T-cell (primary cell): ENCODE results near the gene C1QTNF6. TPM values are rescaled to one million over a fixed set of nuclear protein-coding genes. Genes with fewer than 3 reads are reported as not detected.

Source experiments
- ATAC-seq, 4 experiments: fragments of 200-7000 bp in 3 of 4; fragments of 150-1000 bp in 1 of 4; cut with Tn5 transposase; replicated peaks in 1 of 4; 1 replicate in 3 of 4; 2 replicates in 1 of 4; pipeline ENCODE4 v1.10.0; 2021; ENCODE audit warnings: moderate library complexity in 3 of 4, mild to moderate bottlenecking in 2 of 4, moderate number of reproducible peaks in 1 of 4
- CTCF ChIA-PET, 2 donors: fragments of 300-600 bp; sonication (Branson Sonifier 250); formaldehyde crosslinking; loops; one replicate each; lab custom pipeline; 2022; ENCODE audit warnings: antibody characterized with exemption in 2 of 2; lab: Charles Lee
- POLR2A ChIA-PET, 2 donors: fragments of 300-600 bp; sonication (Branson Sonifier 250); formaldehyde crosslinking; loops; one replicate each; lab custom pipeline; 2022; ENCODE audit warnings: antibody characterized with exemption in 2 of 2; lab: Charles Lee
- DNase-seq, 35 experiments: peaks; one replicate each; pipeline versions ENCODE4 v3.0.0 to v3.0.0-alpha.2; 2013 to 2023
- H3K27ac ChIP-seq: one replicate; pipeline ENCODE4 v1.5.1; 2013; ENCODE audit warnings: low read length
- H3K27me3 ChIP-seq, 2 experiments: replicated peaks in 1 of 2; 1 replicate in 1 of 2; 2 replicates in 1 of 2; pipeline versions ENCODE4 v1.6.1 to v1.7.0; 2013; ENCODE audit warnings: low read length in 1 of 2, mixed read lengths in 1 of 2; ENCODE audit not compliant: control insufficient read depth in 2 of 2, insufficient read depth in 2 of 2; ENCODE audit errors: extremely low read depth in 1 of 2
- H3K36me3 ChIP-seq, 2 donors: 1 replicate in 1 of 2; 2 replicates in 1 of 2; pipeline versions ENCODE4 v1.6.1 to v1.7.0; 2013; ENCODE audit warnings: low read length in 1 of 2; ENCODE audit not compliant: control insufficient read depth in 2 of 2, insufficient read depth in 1 of 2; ENCODE audit errors: extremely low read depth in 1 of 2
- H3K4me1 ChIP-seq, 2 experiments: 1 replicate in 1 of 2; 2 replicates in 1 of 2; pipeline versions ENCODE4 v1.6.1 to v1.7.0; 2013; ENCODE audit warnings: low read length in 2 of 2, mixed read lengths in 1 of 2; ENCODE audit not compliant: insufficient read depth in 2 of 2, control insufficient read depth in 1 of 2; ENCODE audit errors: extremely low read depth in 1 of 2
- H3K4me3 ChIP-seq, 2 donors: 1 replicate in 1 of 2; 2 replicates in 1 of 2; pipeline versions ENCODE4 v1.5.1 to v1.7.0; 2013; ENCODE audit warnings: mild to moderate bottlenecking in 2 of 2, low read length in 1 of 2, moderate library complexity in 1 of 2; ENCODE audit not compliant: control insufficient read depth in 1 of 2; ENCODE audit errors: extremely low read depth in 1 of 2
- H3K9me3 ChIP-seq: 2 replicates; pipeline ENCODE4 v1.7.0; 2013
- H3K27ac Mint-ChIP-seq, 2 donors: one replicate each; pipeline ENCODE4 v1.8.0; 2020 to 2021; ENCODE audit warnings: mild to moderate bottlenecking in 2 of 2, mixed read lengths in 2 of 2
- H3K27me3 Mint-ChIP-seq, 2 donors: one replicate each; pipeline ENCODE4 v1.8.0; 2021 to 2022; ENCODE audit warnings: mixed read lengths in 2 of 2
- H3K36me3 Mint-ChIP-seq: one replicate; pipeline ENCODE4 v1.8.0; 2021; ENCODE audit warnings: mixed read lengths
- H3K4me1 Mint-ChIP-seq, 3 donors: one replicate each; pipeline ENCODE4 v1.8.0; 2020 to 2022; ENCODE audit warnings: mixed read lengths in 3 of 3, mild to moderate bottlenecking in 1 of 3
- H3K4me3 Mint-ChIP-seq, 3 donors: one replicate each; pipeline ENCODE4 v1.8.0; 2020 to 2022; ENCODE audit warnings: mild to moderate bottlenecking in 3 of 3, mixed read lengths in 3 of 3, moderate library complexity in 3 of 3
- H3K9me3 Mint-ChIP-seq, 3 donors: one replicate each; pipeline ENCODE4 v1.8.0; 2020 to 2022; ENCODE audit warnings: mixed read lengths in 3 of 3
- WGBS: methylation state at CpG from one replicate; pipeline ENCODE4 v1.1.5; 2013; ENCODE audit warnings: missing lambda C conversion rate; ENCODE audit not compliant: insufficient coverage; 5-methylcytosine and 5-hydroxymethylcytosine counted together
- total RNA-seq, 35 experiments: library from RNA in 6 of 35; stranded (reverse) in 6 of 35; fragments of 120-200 nt in 1 of 35; gene quantifications; one replicate each; pipeline versions ENCODE4 v1.2.1 to v1.2.4 and lab custom pipeline; 2013 to 2026

Gene C1QTNF6
- total RNA-seq, 5 donors from 2014 or later (not counting 1 experiment from before 2014, with no cell fraction given) = 9.0 to 26.4 (median 22.0) TPM

- H3K4me1 Mint-ChIP-seq = peaks cover 60 to 63% (median 62%) of the 10 kb centered on the region in 3 donors
- peaks cover 4% of the 10 kb centered on the region for H3K36me3 Mint-ChIP-seq
- WGBS = no CpG with 5 or more reads among the region's 2 CpGs
- no peaks in the 10 kb centered on the region for H3K27me3 Mint-ChIP-seq
- H3K27ac ChIP-seq = no peak overlapping the region
- H3K27ac Mint-ChIP-seq = peak overlapping the region; percentile 61 to 79
- DNase-seq (no peak), ATAC-seq (no peak)
- H3K36me3 ChIP-seq = no peaks in the 10 kb centered on the region
- peak overlapping the region in 1 of 3 donors; percentile 40 for H3K4me3 Mint-ChIP-seq
- no peak overlapping the region for H3K4me3 ChIP-seq
- POLR2A ChIA-PET = no interaction called here
- H3K4me1 ChIP-seq = peaks cover 21 to 62% of the 10 kb centered on the region in 2 experiments
- H3K27me3 ChIP-seq = no peaks in the 10 kb centered on the region
- H3K9me3 Mint-ChIP-seq = no peaks in the 10 kb centered on the region
- no peaks in the 10 kb centered on the region for H3K9me3 ChIP-seq
- CTCF ChIA-PET = no interaction called here
Observed at GRCh38 chr22:37188901-37189466, 937 bp upstream of the C1QTNF6 start.

- 82% methylated on average over 5 of the region's 5 CpGs for WGBS
- H3K4me1 Mint-ChIP-seq = peaks cover 51 to 56% (median 54%) of the 10 kb centered on the region in 3 donors
- Histone ChIP-seq H3K27me3 (no peaks in the 10 kb centered on the region), H3K4me1 (peaks cover 19 to 63% of the 10 kb centered on the region in 2 experiments), H3K4me3 (no peak overlapping the region), H3K27ac (no peak overlapping the region), H3K36me3 (no peaks in the 10 kb centered on the region), H3K9me3 (no peaks in the 10 kb centered on the region)
- DNase-seq (no peak), ATAC-seq (no peak)
- H3K27me3 Mint-ChIP-seq = no peaks in the 10 kb centered on the region
- H3K36me3 Mint-ChIP-seq = peaks cover 4% of the 10 kb centered on the region
- ChIA-PET CTCF (no interaction called here), POLR2A (interaction anchor here in 1 of 2 donors (0.7 kb wide), 1 partner anchor 470 kb away, joined by 3 read pairs; no protein-coding TSS in a partner anchor)
- peak overlapping the region in 1 of 3 donors; percentile 40 for H3K4me3 Mint-ChIP-seq
- no peaks in the 10 kb centered on the region for H3K9me3 Mint-ChIP-seq
- H3K27ac Mint-ChIP-seq = peak overlapping the region; percentile 69 to 71
Observed at GRCh38 chr22:37187552-37187890, 526 bp downstream of the C1QTNF6 start.

GRCh38 chr22:37186997-37187522 is 987 bp downstream of the C1QTNF6 start:
- ChIA-PET POLR2A (interaction anchor here (0.7 to 1.0 kb wide), 2 partner anchors 65 to 471 kb away, joined by 3 read pairs; no protein-coding TSS in a partner anchor), CTCF (no interaction called here)
- H3K27ac ChIP-seq = peak overlapping the region; percentile 25
- H3K4me1 Mint-ChIP-seq = peaks cover 50 to 55% (median 52%) of the 10 kb centered on the region in 3 donors
- peak overlapping the region; percentile 89 to 94 for H3K27ac Mint-ChIP-seq
- H3K4me1 ChIP-seq = peaks cover 19 to 63% of the 10 kb centered on the region in 2 experiments
- no peaks in the 10 kb centered on the region for H3K9me3 ChIP-seq
- no peaks in the 10 kb centered on the region for H3K9me3 Mint-ChIP-seq
- peaks cover 4% of the 10 kb centered on the region for H3K36me3 Mint-ChIP-seq
- no CpG with 5 or more reads among the region's 4 CpGs for WGBS
- H3K4me3 Mint-ChIP-seq = peak overlapping the region in 2 of 3 donors; percentile 63 to 71
- no peaks in the 10 kb centered on the region for H3K36me3 ChIP-seq
- no peaks in the 10 kb centered on the region for H3K27me3 Mint-ChIP-seq
- ATAC-seq (no peak), DNase-seq (no peak)
- H3K27me3 ChIP-seq = no peaks in the 10 kb centered on the region
- H3K4me3 ChIP-seq = peak overlapping the region in 1 of 2 donors; percentile 25

GRCh38 chr22:37186228-37186996 is 1.6 kb downstream of the C1QTNF6 start:
- Histone ChIP-seq H3K36me3 (no peaks in the 10 kb centered on the region), H3K27ac (peak overlapping the region; percentile 25), H3K4me3 (peak overlapping the region in 1 of 2 donors; percentile 25), H3K4me1 (peaks cover 19 to 63% of the 10 kb centered on the region in 2 experiments), H3K27me3 (no peaks in the 10 kb centered on the region), H3K9me3 (no peaks in the 10 kb centered on the region)
- DNase-seq = peak in 25 of 35 experiments; percentile 33 to 89 (median 49)
- Mint-ChIP-seq H3K9me3 (no peaks in the 10 kb centered on the region), H3K27me3 (no peaks in the 10 kb centered on the region), H3K4me1 (peaks cover 50 to 57% (median 53%) of the 10 kb centered on the region in 3 donors), H3K36me3 (peaks cover 4% of the 10 kb centered on the region), H3K27ac (peak overlapping the region; percentile 89 to 94), H3K4me3 (peak overlapping the region; percentile 63 to 71 (median 66))
- ChIA-PET CTCF (no interaction called here), POLR2A (interaction anchor here in 1 of 2 donors (1.0 kb wide), 1 partner anchor 64 kb away, joined by 3 read pairs; no protein-coding TSS in a partner anchor)
- peak; percentile 74 to 90 (median 76) for ATAC-seq
- 8% methylated on average over 3 of the region's 9 CpGs for WGBS

GRCh38 chr22:37185646-37186227 is 2.3 kb downstream of the C1QTNF6 start:
- Histone ChIP-seq H3K4me1 (peaks cover 19 to 63% of the 10 kb centered on the region in 2 experiments), H3K36me3 (no peaks in the 10 kb centered on the region), H3K27me3 (no peaks in the 10 kb centered on the region), H3K9me3 (no peaks in the 10 kb centered on the region), H3K27ac (peak overlapping the region; percentile 25), H3K4me3 (no peak overlapping the region)
- peak in 2 of 4 experiments; percentile 4 to 40 for ATAC-seq
- peaks cover 50 to 57% (median 53%) of the 10 kb centered on the region in 3 donors for H3K4me1 Mint-ChIP-seq
- peak overlapping the region; percentile 89 to 94 for H3K27ac Mint-ChIP-seq
- DNase-seq = no peak
- CTCF ChIA-PET = no interaction called here
- no peaks in the 10 kb centered on the region for H3K9me3 Mint-ChIP-seq
- POLR2A ChIA-PET = no interaction called here
- no peaks in the 10 kb centered on the region for H3K27me3 Mint-ChIP-seq
- peak overlapping the region in 2 of 3 donors; percentile 66 to 71 for H3K4me3 Mint-ChIP-seq
- H3K36me3 Mint-ChIP-seq = peaks cover 4% of the 10 kb centered on the region
- 59% methylated on average over 6 of the region's 13 CpGs for WGBS
